ENCODE data around the gene CD59. TPM values are rescaled to one million over a fixed set of nuclear protein-coding genes. Genes with fewer than 3 reads are reported as not detected.

CD59 gene
- total and polyA plus RNA-seq, 2 of the 13 experiments (the other 11 are each of a cell fraction or from before 2014, with no cell fraction given) = 127 to 289 TPM

DNA sequence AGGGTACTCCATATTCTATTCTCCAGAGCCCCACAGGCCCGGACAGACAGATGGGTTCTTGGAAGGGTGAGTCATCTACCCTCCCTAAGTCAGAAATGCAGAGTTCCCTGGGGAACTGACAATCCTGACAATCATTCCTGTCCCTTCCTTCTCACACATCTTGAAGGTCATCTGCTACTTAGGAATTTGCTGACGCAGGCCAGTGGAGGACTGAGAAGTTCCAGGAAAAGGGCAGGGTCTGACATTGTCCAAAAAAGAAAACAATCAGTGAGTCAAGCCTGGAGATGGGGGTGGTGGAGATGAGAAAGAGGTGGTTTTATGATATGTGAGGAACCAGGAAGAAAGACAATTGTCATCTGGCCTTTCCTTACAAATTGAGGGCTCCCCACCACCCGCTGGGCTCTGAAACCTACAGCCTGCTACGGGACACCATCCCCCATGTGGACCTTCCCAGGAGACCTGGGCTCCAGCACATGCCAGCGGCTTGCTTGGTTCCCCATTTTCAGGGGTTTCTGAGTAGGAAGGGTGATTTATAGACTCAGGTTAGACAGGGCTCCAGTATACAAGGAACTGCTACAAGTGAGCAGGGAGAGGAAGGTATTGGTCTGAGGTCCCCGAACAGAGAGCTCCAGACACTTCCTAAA lies 12.9 kb downstream of the CD59 start (continued):
- TF ChIP-seq, protein P1, sequence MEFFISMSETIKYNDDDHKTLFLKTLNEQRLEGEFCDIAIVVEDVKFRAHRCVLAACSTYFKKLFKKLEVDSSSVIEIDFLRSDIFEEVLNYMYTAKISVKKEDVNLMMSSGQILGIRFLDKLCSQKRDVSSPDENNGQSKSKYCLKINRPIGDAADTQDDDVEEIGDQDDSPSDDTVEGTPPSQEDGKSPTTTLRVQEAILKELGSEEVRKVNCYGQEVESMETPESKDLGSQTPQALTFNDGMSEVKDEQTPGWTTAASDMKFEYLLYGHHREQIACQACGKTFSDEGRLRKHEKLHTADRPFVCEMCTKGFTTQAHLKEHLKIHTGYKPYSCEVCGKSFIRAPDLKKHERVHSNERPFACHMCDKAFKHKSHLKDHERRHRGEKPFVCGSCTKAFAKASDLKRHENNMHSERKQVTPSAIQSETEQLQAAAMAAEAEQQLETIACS (CRISPR knock-in tag; IDR thresholded peaks at IDR 0.05) = no peak
- no peak for TF ChIP-seq ZNF879 (CRISPR knock-in tag; IDR thresholded peaks at IDR 0.05)
- TF ChIP-seq KMT2A (CRISPR knock-in tag; IDR thresholded peaks at IDR 0.05) = no peak
- no peak for TF ChIP-seq SPEN (CRISPR knock-in tag; IDR thresholded peaks at IDR 0.05; ENCODE audit: low read depth)
- no peak for TF ChIP-seq TFAP4 (IDR thresholded peaks at IDR 0.05; ENCODE audit: borderline replicate concordance, low read depth)
- TF ChIP-seq KDM5B (CRISPR knock-in tag; IDR thresholded peaks at IDR 0.05; ENCODE audit: borderline replicate concordance) = no peak
- no peak for TF ChIP-seq ZNF383 (CRISPR knock-in tag; IDR thresholded peaks at IDR 0.05; ENCODE audit: borderline replicate concordance)
- no peak for TF ChIP-seq ZNF17 (CRISPR knock-in tag; IDR thresholded peaks at IDR 0.05)
- TF ChIP-seq ZMYM2 (CRISPR knock-in tag; IDR thresholded peaks at IDR 0.05) = no peak

GRCh38 chr11:33722590-33723234 lies 13.5 kb downstream of the CD59 start:
- WGBS (ENCODE audit: low lambda C conversion rate) = 100% methylated on average over 1 of the region's 2 CpGs
- ChIA-PET POLR2A (interaction anchor here (0.9 kb wide), 1 partner anchor 23 kb away, joined by 3 read pairs; no protein-coding TSS in a partner anchor), CTCF (ENCODE audit: low intra/inter-chr PET ratio, low total read pairs) (no interaction called here)
- no peaks in the 10 kb centered on the region for H3K27me3 ChIP-seq (ENCODE audit: control insufficient read depth in 1 of 2, insufficient read depth in 2 of 2, low read length in 2 of 2)
- H3K4me2 ChIP-seq (ENCODE audit: low read depth, low read length) = no peak overlapping the region
- BruUV-seq (replicated peaks) = no TSS peak
- in situ Hi-C loops (cut with HindIII; ENCODE audit: extremely low pct_ligation_motif_present, low pct_unique_long_range_greater_than_20kb) (no loop called here), intact Hi-C loops (cut with micrococcal nuclease; ENCODE audit: unreplicated experiment) (no loop called here)
- H3K9me3 ChIP-seq (ENCODE audit: low read length) = no peaks in the 10 kb centered on the region
- peaks cover 2% of the 10 kb centered on the region for H4K20me1 ChIP-seq (ENCODE audit: insufficient read depth, low read length)
- peaks cover 23% of the 10 kb centered on the region for H3K79me2 ChIP-seq (ENCODE audit: insufficient read depth, low read length)
- H3K4me1 ChIP-seq (ENCODE audit: insufficient read depth, low read length) = peaks cover 35% of the 10 kb centered on the region
- no peak overlapping the region for H3K27ac ChIP-seq (ENCODE audit: extremely low read length, insufficient read depth, low read length)
- peaks cover 11 to 32% of the 10 kb centered on the region in 2 experiments for H3K36me3 ChIP-seq (replicated peaks in 1 of 2; ENCODE audit: control insufficient read depth in 1 of 2, insufficient read depth in 2 of 2, low read length in 2 of 2)
- ATAC-seq (no peak), FAIRE-seq (no peak), DNase-seq (ENCODE audit: low spot score) (no peak)
- no peak overlapping the region for H3K4me3 ChIP-seq (replicated peaks in 1 of 3; ENCODE audit: insufficient read depth in 1 of 3, low read depth in 2 of 3, low read length in 3 of 3)
- no peak overlapping the region for H3K9ac ChIP-seq (ENCODE audit: insufficient read depth, low read depth, low read length)
- no peak overlapping the region for H2AFZ ChIP-seq (ENCODE audit: low read length)
- TF ChIP-seq HOXD1 (CRISPR knock-in tag; IDR thresholded peaks at IDR 0.05) = no peak
- no peak for TF ChIP-seq KAT7 (CRISPR knock-in tag; IDR thresholded peaks at IDR 0.05; ENCODE audit: borderline replicate concordance)
- no peak for TF ChIP-seq RERE (CRISPR knock-in tag; IDR thresholded peaks at IDR 0.05; ENCODE audit: low read depth)
- no peak for TF ChIP-seq ZNF235 (CRISPR knock-in tag; IDR thresholded peaks at IDR 0.05; ENCODE audit: borderline replicate concordance)
- TF ChIP-seq CEBPG (CRISPR knock-in tag; IDR thresholded peaks at IDR 0.05) = peak; percentile 59
- TF ChIP-seq CAMTA2 (CRISPR knock-in tag; IDR thresholded peaks at IDR 0.05; ENCODE audit: borderline replicate concordance) = no peak
- TF ChIP-seq MTF1 (CRISPR knock-in tag; IDR thresholded peaks at IDR 0.05) = no peak
- TF ChIP-seq FOSL2 (CRISPR knock-in tag; IDR thresholded peaks at IDR 0.05) = no peak

All from HepG2 (cell line).